HCT116 (cell line): ENCODE measurements around the gene JADE1. TPM values are rescaled to one million over a fixed set of nuclear protein-coding genes. Genes with fewer than 3 reads are reported as not detected.

Experiments
- ATAC-seq: fragments of 200-7000 bp; cut with Tn5 transposase; 2 replicates; pipeline ENCODE4 v1.9.1; 2020; ENCODE audit warnings: mild to moderate bottlenecking, moderate library complexity
- BruUV-seq: library from RNA; stranded (reverse); fragments of 400-500 nt; replicated peaks from 2 replicates; lab custom pipeline; 2021; lab: Mats Ljungman, UMichigan
- CTCF ChIA-PET: fragments of 300-600 bp; sonication (Branson Sonifier 250); formaldehyde crosslinking; loops from one replicate; lab custom pipeline; 2021; ENCODE audit warnings: antibody characterized with exemption; lab: Charles Lee
- POLR2A ChIA-PET: fragments of 300-600, 350-600 bp; sonication (Branson Sonifier 250); formaldehyde crosslinking; loops from one replicate; lab custom pipeline; 2021; ENCODE audit warnings: antibody characterized with exemption; lab: Charles Lee
- RAD21 ChIA-PET, 2 experiments: fragments of 300-600 bp; sonication (Branson Sonifier 250); formaldehyde crosslinking; loops; one replicate each; lab custom pipeline; 2023; ENCODE audit warnings: low total read pairs in 2 of 2; ENCODE audit not compliant: uncharacterized antibody in 2 of 2, unreplicated experiment in 2 of 2, low non-redundant PET in 1 of 2; lab: Charles Lee
- DNase-seq: peaks from one replicate; pipeline ENCODE4 v3.0.0-alpha.2; 2010; ENCODE audit warnings: low read depth, low spot score
- H2AFZ ChIP-seq: fragments of 200-600 bp; shearing (Covaris generic), sonication (generic); 2 replicates; pipeline ENCODE4 v1.6.1; 2017; ENCODE audit warnings: low read depth, mixed run types, mixed read lengths, antibody characterized with exemption, low read length; ENCODE audit not compliant: poor library complexity, severe bottlenecking
- H3K27ac ChIP-seq: 2 replicates; pipeline ENCODE4 v1.5.1; 2012; ENCODE audit warnings: low read depth, low read length
- H3K27me3 ChIP-seq: fragments of 200-600 bp; sonication (generic); 2 replicates; pipeline ENCODE4 v1.6.1; 2016; ENCODE audit warnings: mixed run types, low read length, mixed read lengths; ENCODE audit not compliant: insufficient read depth
- H3K36me3 ChIP-seq, 2 experiments: fragments of 200-500 bp in 1 of 2; fragments of 200-600 bp in 1 of 2; sonication (Bioruptor generic) in 1 of 2; sonication (generic) in 1 of 2; 2 replicates each; pipeline versions ENCODE4 v1.5.1 to v1.6.1; 2014 to 2016; ENCODE audit warnings: low read length in 2 of 2, inconsistent platforms in 1 of 2, mixed read lengths in 1 of 2, mixed run types in 1 of 2; ENCODE audit not compliant: insufficient read depth in 2 of 2, control insufficient read depth in 1 of 2
- H3K4me1 ChIP-seq, 2 experiments: fragments of 200-600 bp in 1 of 2; sonication (generic) in 1 of 2; 2 replicates each; pipeline versions ENCODE4 v1.5.1 to v1.6.1; 2012 to 2017; ENCODE audit warnings: low read length in 2 of 2, inconsistent platforms in 1 of 2, mild to moderate bottlenecking in 1 of 2, mixed read lengths in 1 of 2, mixed run types in 1 of 2, moderate library complexity in 1 of 2; ENCODE audit not compliant: insufficient read depth in 2 of 2, control insufficient read depth in 1 of 2
- H3K4me2 ChIP-seq: fragments of 200-600 bp; sonication (generic); 2 replicates; pipeline ENCODE4 v1.6.1; 2017; ENCODE audit warnings: mixed run types, low read length, mixed read lengths
- H3K4me3 ChIP-seq, 2 experiments: fragments of 200-600 bp in 1 of 2; sonication (generic) in 1 of 2; replicated peaks in 1 of 2; 2 replicates each; pipeline ENCODE4 v1.5.1; 2011 to 2016; ENCODE audit warnings: low read length in 2 of 2, control low read depth in 1 of 2, low read depth in 1 of 2, mild to moderate bottlenecking in 1 of 2, mixed read lengths in 1 of 2, mixed run types in 1 of 2
- H3K79me2 ChIP-seq: fragments of 200-600 bp; sonication (generic); 2 replicates; pipeline ENCODE4 v1.6.1; 2017; ENCODE audit warnings: mild to moderate bottlenecking, mixed run types, low read length, moderate library complexity, mixed read lengths; ENCODE audit not compliant: insufficient read depth
- H3K9ac ChIP-seq: fragments of 200-600 bp; sonication (generic); 2 replicates; pipeline ENCODE4 v1.6.1; 2016; ENCODE audit warnings: low read length, mixed read lengths
- H3K9me2 ChIP-seq: fragments of 200-600 bp; sonication (generic), shearing (Covaris generic); 2 replicates; pipeline ENCODE4 v1.6.1; 2017; ENCODE audit warnings: mixed run types, mild to moderate bottlenecking, moderate library complexity; ENCODE audit not compliant: insufficient read depth
- H3K9me3 ChIP-seq, 2 experiments: fragments of 200-500 bp in 1 of 2; fragments of 200-600 bp in 1 of 2; sonication (Bioruptor generic) in 1 of 2; sonication (generic) in 1 of 2; 2 replicates each; pipeline ENCODE4 v1.6.1; 2014 to 2017; ENCODE audit warnings: low read length in 2 of 2, mixed read lengths in 2 of 2, inconsistent platforms in 1 of 2, low read depth in 1 of 2, mild to moderate bottlenecking in 1 of 2, mixed run types in 1 of 2, moderate library complexity in 1 of 2; ENCODE audit not compliant: control insufficient read depth in 1 of 2, insufficient read depth in 1 of 2
- H4K20me1 ChIP-seq: fragments of 200-600 bp; sonication (generic), shearing (Covaris generic); 2 replicates; pipeline ENCODE4 v1.6.1; 2017; ENCODE audit warnings: mixed run types, mild to moderate bottlenecking, moderate library complexity; ENCODE audit not compliant: insufficient read depth
- EZH2 ChIP-seq: fragments of 200-600 bp; sonication (generic); IDR thresholded peaks from 2 replicates; pipeline ENCODE4 v1.6.1; 2017; ENCODE audit warnings: antibody characterized with exemption, mixed run types
- EZH2phosphoT487 ChIP-seq: fragments of 200-600 bp; IDR thresholded peaks from 2 replicates; pipeline ENCODE4 v1.6.1; 2018; ENCODE audit warnings: antibody characterized with exemption, borderline replicate concordance
- FOSL1 ChIP-seq: IDR thresholded peaks from 2 replicates; pipeline ENCODE4 v1.6.1; 2012; ENCODE audit warnings: low read depth
- JUND ChIP-seq: IDR thresholded peaks from 2 replicates; pipeline ENCODE4 v1.6.1; 2012
- SP1 ChIP-seq: IDR thresholded peaks from 2 replicates; pipeline ENCODE4 v1.6.1; 2012; ENCODE audit warnings: low read depth
- TCF7L2 ChIP-seq: IDR thresholded peaks from 2 replicates; pipeline ENCODE4 v1.7.0; 2011; ENCODE audit warnings: borderline replicate concordance, inconsistent platforms; ENCODE audit not compliant: insufficient read depth, insufficient read length; ENCODE audit errors: extremely low read depth
- ZFX ChIP-seq: fragments of 450-650 bp; IDR thresholded peaks from 2 replicates; pipeline ENCODE4 v1.6.1; 2017
- ZNF274 ChIP-seq: fragments of 200-500 bp; sonication (Bioruptor generic); IDR thresholded peaks from 2 replicates; pipeline ENCODE4 v1.6.1; 2014; ENCODE audit warnings: mild to moderate bottlenecking, low read depth, low read length, inconsistent platforms
- intact Hi-C: fragments of 100-400 bp; cut with micrococcal nuclease; formaldehyde crosslinking; loops from 2 replicates; pipeline ENCODE4 v1.10.0; 2022
- total RNA-seq: library from RNA; stranded (reverse); gene quantifications from one replicate; pipeline ENCODE4 v1.2.1, GENCODE V29; 2021; ENCODE audit not compliant: unreplicated experiment
- TF ChIP-seq, protein P1 (sequence below): IDR thresholded peaks from 2 replicates; pipeline ENCODE4 v1.6.1; 2011; ENCODE audit warnings: mild to moderate bottlenecking, low read length, moderate library complexity; ENCODE audit not compliant: insufficient replicate concordance; ENCODE audit errors: extremely low read depth
- TF ChIP-seq, protein P2 (sequence below): IDR thresholded peaks from 2 replicates; pipeline ENCODE4 v1.6.1; 2012; ENCODE audit warnings: low read depth

Gene JADE1
- total RNA-seq, 1 experiment from 2014 or later: 26.5 TPM

DNA sequence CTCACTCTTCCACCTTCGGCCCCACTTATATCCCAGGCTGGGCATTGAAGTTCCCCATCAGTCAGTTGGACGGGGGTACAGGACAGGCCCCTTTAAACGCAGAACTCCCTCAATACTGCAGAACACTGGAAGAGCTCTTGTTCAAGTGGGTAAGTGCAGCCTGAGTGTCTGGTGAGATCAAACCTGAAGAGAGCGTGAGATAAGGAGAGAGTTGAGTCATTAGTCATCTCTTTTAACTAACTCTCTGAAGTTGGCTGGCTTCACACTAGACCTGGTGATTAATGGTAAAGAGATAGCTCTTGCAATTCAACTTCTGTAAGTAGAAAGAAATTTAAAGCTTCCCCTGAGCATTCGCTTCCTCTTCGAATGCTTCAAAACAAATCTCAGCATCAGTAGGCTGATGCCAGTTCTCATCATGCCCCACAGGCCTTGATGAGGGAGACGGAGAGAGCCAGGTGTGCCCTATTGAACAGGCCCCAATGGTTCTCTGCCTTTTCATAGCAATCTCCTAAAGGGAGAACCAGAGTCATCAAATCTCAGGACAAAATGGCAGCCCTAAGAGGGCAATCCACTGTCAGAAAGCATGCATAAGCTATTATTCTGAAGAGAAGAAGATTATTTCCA, 41.0 kb upstream of the JADE1 start:
- H3K4me1 ChIP-seq: no peaks in the 10 kb centered on the region
- ATAC-seq (no peak), DNase-seq (no peak)
- no peak overlapping the region for H3K4me3 ChIP-seq
- H3K9me3 ChIP-seq: no peaks in the 10 kb centered on the region
- no peak for TF ChIP-seq FOSL1
- no peak for TF ChIP-seq TCF7L2
- no peak for TF ChIP-seq EZH2
- no peak for TF ChIP-seq ZFX
- no peak for TF ChIP-seq EZH2phosphoT487
- TF ChIP-seq SP1: no peak
- TF ChIP-seq ZNF274: no peak
- TF ChIP-seq, protein P1, sequence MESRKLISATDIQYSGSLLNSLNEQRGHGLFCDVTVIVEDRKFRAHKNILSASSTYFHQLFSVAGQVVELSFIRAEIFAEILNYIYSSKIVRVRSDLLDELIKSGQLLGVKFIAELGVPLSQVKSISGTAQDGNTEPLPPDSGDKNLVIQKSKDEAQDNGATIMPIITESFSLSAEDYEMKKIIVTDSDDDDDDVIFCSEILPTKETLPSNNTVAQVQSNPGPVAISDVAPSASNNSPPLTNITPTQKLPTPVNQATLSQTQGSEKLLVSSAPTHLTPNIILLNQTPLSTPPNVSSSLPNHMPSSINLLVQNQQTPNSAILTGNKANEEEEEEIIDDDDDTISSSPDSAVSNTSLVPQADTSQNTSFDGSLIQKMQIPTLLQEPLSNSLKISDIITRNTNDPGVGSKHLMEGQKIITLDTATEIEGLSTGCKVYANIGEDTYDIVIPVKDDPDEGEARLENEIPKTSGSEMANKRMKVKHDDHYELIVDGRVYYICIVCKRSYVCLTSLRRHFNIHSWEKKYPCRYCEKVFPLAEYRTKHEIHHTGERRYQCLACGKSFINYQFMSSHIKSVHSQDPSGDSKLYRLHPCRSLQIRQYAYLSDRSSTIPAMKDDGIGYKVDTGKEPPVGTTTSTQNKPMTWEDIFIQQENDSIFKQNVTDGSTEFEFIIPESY: no peak
- TF ChIP-seq, protein P2, sequence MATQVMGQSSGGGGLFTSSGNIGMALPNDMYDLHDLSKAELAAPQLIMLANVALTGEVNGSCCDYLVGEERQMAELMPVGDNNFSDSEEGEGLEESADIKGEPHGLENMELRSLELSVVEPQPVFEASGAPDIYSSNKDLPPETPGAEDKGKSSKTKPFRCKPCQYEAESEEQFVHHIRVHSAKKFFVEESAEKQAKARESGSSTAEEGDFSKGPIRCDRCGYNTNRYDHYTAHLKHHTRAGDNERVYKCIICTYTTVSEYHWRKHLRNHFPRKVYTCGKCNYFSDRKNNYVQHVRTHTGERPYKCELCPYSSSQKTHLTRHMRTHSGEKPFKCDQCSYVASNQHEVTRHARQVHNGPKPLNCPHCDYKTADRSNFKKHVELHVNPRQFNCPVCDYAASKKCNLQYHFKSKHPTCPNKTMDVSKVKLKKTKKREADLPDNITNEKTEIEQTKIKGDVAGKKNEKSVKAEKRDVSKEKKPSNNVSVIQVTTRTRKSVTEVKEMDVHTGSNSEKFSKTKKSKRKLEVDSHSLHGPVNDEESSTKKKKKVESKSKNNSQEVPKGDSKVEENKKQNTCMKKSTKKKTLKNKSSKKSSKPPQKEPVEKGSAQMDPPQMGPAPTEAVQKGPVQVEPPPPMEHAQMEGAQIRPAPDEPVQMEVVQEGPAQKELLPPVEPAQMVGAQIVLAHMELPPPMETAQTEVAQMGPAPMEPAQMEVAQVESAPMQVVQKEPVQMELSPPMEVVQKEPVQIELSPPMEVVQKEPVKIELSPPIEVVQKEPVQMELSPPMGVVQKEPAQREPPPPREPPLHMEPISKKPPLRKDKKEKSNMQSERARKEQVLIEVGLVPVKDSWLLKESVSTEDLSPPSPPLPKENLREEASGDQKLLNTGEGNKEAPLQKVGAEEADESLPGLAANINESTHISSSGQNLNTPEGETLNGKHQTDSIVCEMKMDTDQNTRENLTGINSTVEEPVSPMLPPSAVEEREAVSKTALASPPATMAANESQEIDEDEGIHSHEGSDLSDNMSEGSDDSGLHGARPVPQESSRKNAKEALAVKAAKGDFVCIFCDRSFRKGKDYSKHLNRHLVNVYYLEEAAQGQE: no peak
- TF ChIP-seq JUND: no peak
- no peak overlapping the region for H3K4me2 ChIP-seq
- H3K27me3 ChIP-seq: no peaks in the 10 kb centered on the region
- no TSS peak for BruUV-seq
- H2AFZ ChIP-seq: no peak overlapping the region
- H3K9ac ChIP-seq: no peak overlapping the region
- no peak overlapping the region for H3K27ac ChIP-seq
- H3K79me2 ChIP-seq: no peaks in the 10 kb centered on the region
- no peaks in the 10 kb centered on the region for H3K9me2 ChIP-seq
- H3K36me3 ChIP-seq: no peaks in the 10 kb centered on the region
- ChIA-PET CTCF (no interaction called here), RAD21 (no interaction called here), POLR2A (no interaction called here)
- intact Hi-C loops: no loop called here
- no peaks in the 10 kb centered on the region for H4K20me1 ChIP-seq
